Right lobe of liver (tissue), 6 donors: ENCODE measurements around the gene TRAF3IP1. TPM values are rescaled to one million over a fixed set of nuclear protein-coding genes. Genes with fewer than 3 reads are reported as not detected.

Experiments
- ATAC-seq, 4 donors: fragments of 200-7000 bp; cut with Tn5 transposase; one replicate each; pipeline ENCODE4 v1.9.1; 2020; ENCODE audit warnings: mild to moderate bottlenecking in 4 of 4, moderate library complexity in 4 of 4
- DNase-seq, 3 donors: peaks; one replicate each; pipeline ENCODE4 v3.0.0-alpha.2; 2020
- H3K27ac ChIP-seq, 3 donors: fragments of 200-600 bp; one replicate each; pipeline ENCODE4 v1.8.0; 2022
- H3K27me3 ChIP-seq, 2 donors: fragments of 200-600 bp; one replicate each; pipeline ENCODE4 v1.8.0; 2022
- H3K36me3 ChIP-seq, 4 donors: fragments of 200-600 bp; sonication (generic) in 1 of 4; one replicate each; pipeline versions ENCODE4 v1.5.1 to v1.8.0; 2017 to 2022; ENCODE audit warnings: control low read depth in 1 of 4
- H3K4me1 ChIP-seq, 4 donors: fragments of 200-600 bp; sonication (generic) in 1 of 4; one replicate each; pipeline versions ENCODE4 v1.5.1 to v1.8.0; 2017 to 2022; ENCODE audit warnings: control low read depth in 1 of 4
- H3K4me3 ChIP-seq, 3 donors: fragments of 200-600 bp; one replicate each; pipeline ENCODE4 v1.8.0; 2022
- H3K9me3 ChIP-seq, 4 donors: fragments of 200-600 bp; sonication (generic) in 1 of 4; one replicate each; pipeline versions ENCODE4 v1.5.1 to v1.8.0; 2017 to 2022; ENCODE audit warnings: control low read depth in 1 of 4
- POLR2A ChIP-seq: fragments of 450-650 bp; IDR thresholded peaks from one replicate; pipeline ENCODE4 v1.6.1; 2017; ENCODE audit warnings: antibody characterized with exemption, mild to moderate bottlenecking
- WGBS: methylation state at CpG from one replicate; pipeline ENCODE4 v1.1.6; 2018; ENCODE audit warnings: low coverage, low lambda C conversion rate; ENCODE audit not compliant: insufficient coverage; ENCODE audit errors: missing lambda C conversion rate; 5-methylcytosine and 5-hydroxymethylcytosine counted together
- intact Hi-C, 2 donors: fragments of 100-400 bp; cut with DNase I; formaldehyde crosslinking; loops; one replicate each; pipeline versions ENCODE4 v1.11.2 to v1.14.1; 2022
- total RNA-seq, 6 experiments: library from RNA; depleted of rRNA in 2 of 6; stranded (reverse); fragments of >200 nt in 2 of 6; fragmentation: NEBNext Ultra II Directional in 3 of 6; extraction: Animal tissue kit (Norgen Biotek cat#: 25700) in 3 of 6; gene quantifications; one replicate each; pipeline versions ENCODE4 v1.1.0 to v1.2.4, GENCODE V29; 2016 to 2023
- TF ChIP-seq, protein P1 (sequence below), 4 donors: fragments of 200-600 bp in 3 of 4; fragments of 450-650 bp in 1 of 4; IDR thresholded peaks; one replicate each; pipeline versions ENCODE4 v1.5.1 to v1.8.0; 2016 to 2022; ENCODE audit warnings: antibody characterized with exemption in 4 of 4, mild to moderate bottlenecking in 2 of 4
- donor health status: DM: no; HTN: yes; CAD: no.
- donor health status: DM: no; HTN: no; CAD: no.
- donor health status: DM: no; HTN: no; CAD: no.
- donor health status: DM: no; HTN: yes; CAD: no.
- donor health status: DM: no; HTN: yes; CAD: no.

The TRAF3IP1 gene
- total RNA-seq, 6 experiments from 2014 or later, result 4.6 to 12.0 (median 8.3) TPM

DNA sequence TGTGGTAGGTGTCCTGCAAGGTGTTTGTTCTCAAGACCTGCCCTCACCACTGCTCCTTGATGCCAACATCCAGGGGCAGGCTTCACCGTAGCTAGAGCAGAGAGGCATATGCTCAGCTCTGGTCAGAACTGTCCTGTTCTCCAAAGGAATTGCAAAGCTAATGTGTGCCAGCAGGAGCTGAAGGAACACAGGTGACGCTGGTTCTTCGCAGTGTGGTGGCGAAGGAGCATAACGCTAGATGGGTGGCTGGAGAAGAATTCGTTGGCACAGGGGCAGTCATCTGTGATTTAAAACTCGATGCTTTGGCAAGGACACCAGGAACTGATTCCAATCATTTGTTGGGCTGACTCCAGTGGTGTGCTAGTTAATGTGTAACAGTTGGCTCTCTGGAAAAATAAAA, 20.5 kb upstream of the TRAF3IP1 start:
- intact Hi-C loops, result no loop called here
- peaks cover 0 to 31% (median 16%) of the 10 kb centered on the region in 4 donors for H3K4me1 ChIP-seq
- TF ChIP-seq, protein P1, sequence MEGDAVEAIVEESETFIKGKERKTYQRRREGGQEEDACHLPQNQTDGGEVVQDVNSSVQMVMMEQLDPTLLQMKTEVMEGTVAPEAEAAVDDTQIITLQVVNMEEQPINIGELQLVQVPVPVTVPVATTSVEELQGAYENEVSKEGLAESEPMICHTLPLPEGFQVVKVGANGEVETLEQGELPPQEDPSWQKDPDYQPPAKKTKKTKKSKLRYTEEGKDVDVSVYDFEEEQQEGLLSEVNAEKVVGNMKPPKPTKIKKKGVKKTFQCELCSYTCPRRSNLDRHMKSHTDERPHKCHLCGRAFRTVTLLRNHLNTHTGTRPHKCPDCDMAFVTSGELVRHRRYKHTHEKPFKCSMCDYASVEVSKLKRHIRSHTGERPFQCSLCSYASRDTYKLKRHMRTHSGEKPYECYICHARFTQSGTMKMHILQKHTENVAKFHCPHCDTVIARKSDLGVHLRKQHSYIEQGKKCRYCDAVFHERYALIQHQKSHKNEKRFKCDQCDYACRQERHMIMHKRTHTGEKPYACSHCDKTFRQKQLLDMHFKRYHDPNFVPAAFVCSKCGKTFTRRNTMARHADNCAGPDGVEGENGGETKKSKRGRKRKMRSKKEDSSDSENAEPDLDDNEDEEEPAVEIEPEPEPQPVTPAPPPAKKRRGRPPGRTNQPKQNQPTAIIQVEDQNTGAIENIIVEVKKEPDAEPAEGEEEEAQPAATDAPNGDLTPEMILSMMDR (IDR thresholded peaks at IDR 0.05), result no peak
- no peak for TF ChIP-seq POLR2A
- no peaks in the 10 kb centered on the region for H3K27me3 ChIP-seq
- ATAC-seq, result peak; percentile 72 to 77 (median 76)
- peak in 1 of 3 donors; percentile 74 for DNase-seq
- H3K27ac ChIP-seq, result peak overlapping the region; percentile 49 to 92 (median 91)
- H3K9me3 ChIP-seq, result no peaks in the 10 kb centered on the region
- no peaks in the 10 kb centered on the region for H3K36me3 ChIP-seq
- no peak overlapping the region for H3K4me3 ChIP-seq
- 22% methylated on average over 5 of the region's 7 CpGs for WGBS

DNA sequence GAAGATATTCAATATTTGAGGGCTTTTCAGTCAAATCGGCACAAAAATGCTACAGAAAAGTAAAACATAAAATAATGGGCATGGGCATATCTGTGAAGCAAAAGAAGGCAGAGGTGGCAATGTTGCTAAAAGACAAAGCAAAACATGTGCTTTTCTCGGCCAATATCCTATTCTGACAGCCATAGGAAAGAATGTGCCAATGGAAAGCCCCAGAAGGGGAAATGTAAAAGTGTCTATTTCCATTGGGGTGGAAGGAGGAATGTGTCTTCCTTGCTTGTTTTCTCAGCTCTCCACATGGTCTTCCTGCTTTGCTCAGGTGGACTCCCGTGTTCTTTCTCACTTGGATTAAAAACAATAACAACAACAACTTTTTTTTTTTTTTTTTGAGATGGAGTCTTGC, 18.2 kb upstream of the TRAF3IP1 start:
- TF ChIP-seq POLR2A, result no peak
- TF ChIP-seq, protein P1 (IDR thresholded peaks at IDR 0.05), result no peak
- ATAC-seq, result no peak
- Histone ChIP-seq H3K4me3 (no peak overlapping the region), H3K27me3 (no peaks in the 10 kb centered on the region), H3K4me1 (peaks cover 0 to 41% (median 20%) of the 10 kb centered on the region in 4 donors), H3K36me3 (no peaks in the 10 kb centered on the region), H3K9me3 (no peaks in the 10 kb centered on the region), H3K27ac (no peak overlapping the region)
- intact Hi-C loops, result no loop called here
- DNase-seq, result no peak
- 84% methylated on average over 3 of the region's 3 CpGs for WGBS

DNA sequence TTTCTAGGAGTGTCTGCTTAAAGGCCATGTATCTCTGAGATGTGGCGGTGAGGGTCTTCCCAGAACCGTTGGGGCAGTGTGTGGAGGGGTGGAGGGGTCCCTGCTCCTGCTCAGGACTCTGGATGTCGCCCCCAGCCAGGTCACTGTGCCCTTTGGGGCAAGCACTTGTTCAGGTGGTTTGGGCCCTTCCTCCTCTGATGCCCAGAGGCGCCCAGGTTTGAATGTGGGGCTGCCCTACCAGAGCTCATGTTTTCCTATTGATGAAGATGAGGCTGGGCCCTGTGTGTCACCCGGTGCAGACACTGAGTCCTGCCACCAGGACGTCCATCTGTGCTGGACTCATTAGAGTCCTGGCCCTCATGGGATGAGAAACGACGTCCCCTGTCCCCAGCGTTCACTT, 17.6 kb upstream of the TRAF3IP1 start:
- H3K27ac ChIP-seq, result no peak overlapping the region
- no peaks in the 10 kb centered on the region for H3K9me3 ChIP-seq
- no peaks in the 10 kb centered on the region for H3K27me3 ChIP-seq
- no CpG with 5 or more reads among the region's 9 CpGs for WGBS
- peaks cover 0 to 37% (median 18%) of the 10 kb centered on the region in 4 donors for H3K4me1 ChIP-seq
- intact Hi-C loops, result no loop called here
- TF ChIP-seq, protein P1 (IDR thresholded peaks at IDR 0.05), result no peak
- TF ChIP-seq POLR2A, result no peak
- DNase-seq, result no peak
- no peaks in the 10 kb centered on the region for H3K36me3 ChIP-seq
- ATAC-seq, result no peak
- H3K4me3 ChIP-seq, result no peak overlapping the region

DNA sequence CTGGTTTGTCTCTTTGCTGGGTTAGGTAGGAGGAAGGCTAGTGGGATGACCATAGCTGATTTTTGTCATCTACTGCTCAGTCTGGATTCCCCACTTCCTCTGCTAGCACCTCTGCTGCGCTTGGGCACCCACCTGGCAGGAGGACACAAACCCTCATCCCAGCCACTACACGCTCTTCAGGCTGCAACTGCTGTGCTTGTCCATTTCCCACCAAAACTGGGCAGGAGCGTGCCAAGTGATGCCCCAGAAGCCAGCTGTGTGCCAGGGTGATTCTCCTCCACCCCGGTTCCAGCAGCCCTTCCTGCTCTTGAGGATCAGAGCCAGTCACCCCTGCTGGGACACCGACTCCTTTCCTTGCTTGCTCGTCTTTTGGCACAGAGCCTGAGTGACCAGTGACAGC, 16.2 kb upstream of the TRAF3IP1 start:
- no peak overlapping the region for H3K4me3 ChIP-seq
- H3K4me1 ChIP-seq, result peaks cover 0 to 37% (median 17%) of the 10 kb centered on the region in 4 donors
- DNase-seq (peak in 1 of 3 donors; percentile 38), ATAC-seq (no peak)
- no peak overlapping the region for H3K27ac ChIP-seq
- intact Hi-C loops, result no loop called here
- 100% methylated on average over 2 of the region's 6 CpGs for WGBS
- TF ChIP-seq, protein P1 (IDR thresholded peaks at IDR 0.05), result no peak
- no peak for TF ChIP-seq POLR2A
- no peaks in the 10 kb centered on the region for H3K9me3 ChIP-seq
- H3K27me3 ChIP-seq, result no peaks in the 10 kb centered on the region
- no peaks in the 10 kb centered on the region for H3K36me3 ChIP-seq
